NK-92 treated with Interleukin-12 subunit alpha and Interleukin-12 subunit beta, amount 100 ng/mL, for 24 hours (cell line): ENCODE results near the gene NTMT2.

ENCODE experiments used
- DNase-seq: peaks from one replicate; lab custom pipeline; 2025; lab: John Stamatoyannopoulos, UW

Gene NTMT2

GRCh38 chr1:170210142-170210541, 64.4 kb downstream of the NTMT2 start:
- DNase-seq = no peak

- no peak for DNase-seq
Observed at GRCh38 chr1:170213596-170213995, 67.8 kb downstream of the NTMT2 start.

GRCh38 chr1:170214117-170215032, 68.6 kb downstream of the NTMT2 start:
- DNase-seq = no peak

GRCh38 chr1:170215072-170215885, 69.5 kb downstream of the NTMT2 start:
- no peak for DNase-seq

GRCh38 chr1:170217517-170218256, 71.9 kb downstream of the NTMT2 start:
- DNase-seq = no peak

GRCh38 chr1:170218257-170218650, 72.5 kb downstream of the NTMT2 start:
- DNase-seq = no peak
